Astrocyte (in vitro differentiated cells and primary cell): ENCODE results near the gene SSBP2. TPM values are rescaled to one million over a fixed set of nuclear protein-coding genes. Genes with fewer than 3 reads are reported as not detected.

Experiments used
- DNase-seq: peaks from one replicate; pipeline ENCODE4 v3.0.0-alpha.2; 2010; ENCODE audit warnings: low read depth
- FAIRE-seq: peaks from 2 replicates; lab custom pipeline; 2011; peaks lifted over from hg19 to GRCh38; lab: Jason Lieb, UNC
- H2AFZ ChIP-seq: 2 replicates; pipeline ENCODE4 v1.6.0; 2012; ENCODE audit warnings: low read depth, low read length, inconsistent platforms
- H3K27ac ChIP-seq: 2 replicates; pipeline ENCODE4 v1.5.1; 2011; ENCODE audit warnings: low read depth, low read length, inconsistent platforms
- H3K27me3 ChIP-seq: 2 replicates; pipeline ENCODE4 v1.6.0; 2011; ENCODE audit warnings: low read length, inconsistent platforms; ENCODE audit not compliant: insufficient read depth
- H3K36me3 ChIP-seq: 2 replicates; pipeline ENCODE4 v1.5.1; 2011; ENCODE audit warnings: low read length, inconsistent platforms; ENCODE audit not compliant: insufficient read depth
- H3K4me1 ChIP-seq: 2 replicates; pipeline ENCODE4 v1.5.1; 2011; ENCODE audit warnings: low read length, inconsistent platforms; ENCODE audit not compliant: insufficient read depth
- H3K4me2 ChIP-seq: 2 replicates; pipeline ENCODE4 v1.6.0; 2012; ENCODE audit warnings: low read length, inconsistent platforms
- H3K4me3 ChIP-seq: 2 replicates; pipeline ENCODE4 v1.5.1; 2011; ENCODE audit warnings: low read depth, mild to moderate bottlenecking, low read length, inconsistent platforms; ENCODE audit not compliant: insufficient read depth
- H3K79me2 ChIP-seq: 2 replicates; pipeline ENCODE4 v1.6.0; 2012; ENCODE audit warnings: mild to moderate bottlenecking, low read length, inconsistent platforms; ENCODE audit not compliant: insufficient read depth
- H3K9ac ChIP-seq: 2 replicates; pipeline ENCODE4 v1.6.0; 2012; ENCODE audit warnings: mild to moderate bottlenecking, low read length, inconsistent platforms
- H3K9me3 ChIP-seq: 2 replicates; pipeline ENCODE4 v1.5.1; 2012; ENCODE audit warnings: low read depth, mild to moderate bottlenecking, low read length, inconsistent platforms; ENCODE audit not compliant: insufficient read depth
- H4K20me1 ChIP-seq: 2 replicates; pipeline ENCODE4 v1.6.0; 2012; ENCODE audit warnings: low read length, inconsistent platforms; ENCODE audit not compliant: insufficient read depth
- H3K27ac Mint-ChIP-seq: one replicate; pipeline ENCODE4 v1.8.0; 2021; ENCODE audit warnings: mild to moderate bottlenecking, mixed read lengths; ENCODE audit not compliant: unreplicated experiment
- H3K27me3 Mint-ChIP-seq: one replicate; pipeline ENCODE4 v1.8.0; 2021; ENCODE audit warnings: low read depth, mixed read lengths; ENCODE audit not compliant: unreplicated experiment
- H3K36me3 Mint-ChIP-seq: one replicate; pipeline ENCODE4 v1.8.0; 2021; ENCODE audit warnings: low read depth, mixed read lengths; ENCODE audit not compliant: unreplicated experiment
- H3K4me1 Mint-ChIP-seq: one replicate; pipeline ENCODE4 v1.8.0; 2021; ENCODE audit warnings: low read depth, mixed read lengths; ENCODE audit not compliant: unreplicated experiment
- H3K4me3 Mint-ChIP-seq: one replicate; pipeline ENCODE4 v1.8.0; 2021; ENCODE audit warnings: mild to moderate bottlenecking, moderate library complexity, mixed read lengths; ENCODE audit not compliant: unreplicated experiment
- H3K9me3 Mint-ChIP-seq: one replicate; pipeline ENCODE4 v1.8.0; 2021; ENCODE audit warnings: mild to moderate bottlenecking, mixed read lengths; ENCODE audit not compliant: unreplicated experiment
- CTCF ChIP-seq: IDR thresholded peaks from 2 replicates; pipeline ENCODE4 v1.5.1; 2011; ENCODE audit warnings: low read depth, mild to moderate bottlenecking, inconsistent platforms, low read length, moderate library complexity; ENCODE audit not compliant: insufficient read depth
- EZH2 ChIP-seq: IDR thresholded peaks from 2 replicates; pipeline ENCODE4 v1.6.1; 2012; ENCODE audit warnings: mild to moderate bottlenecking, low read length, inconsistent platforms; ENCODE audit not compliant: insufficient read depth
- total RNA-seq: library from RNA; stranded (reverse); gene quantifications from 2 replicates; pipeline ENCODE4 v1.2.1, GENCODE V29; 2021

The SSBP2 gene
- total RNA-seq, 1 donor from 2014 or later: 59.8 TPM

- H3K4me1 Mint-ChIP-seq: peaks cover 24% of the 10 kb centered on the region
Measured at GRCh38 chr5:81417052-81417451, 333.8 kb downstream of the SSBP2 start.

GRCh38 chr5:81409896-81410295 is 341.0 kb downstream of the SSBP2 start:
- FAIRE-seq: no peak
- no peaks in the 10 kb centered on the region for H3K27me3 Mint-ChIP-seq

More at GRCh38 chr5:81417052-81417451, 333.8 kb downstream of the SSBP2 start:
- no peaks in the 10 kb centered on the region for H3K79me2 ChIP-seq
- no peak overlapping the region for H3K4me3 ChIP-seq
- H4K20me1 ChIP-seq: no peaks in the 10 kb centered on the region
- no peak overlapping the region for H3K4me3 Mint-ChIP-seq
- H3K9me3 Mint-ChIP-seq: no peaks in the 10 kb centered on the region
- H3K9ac ChIP-seq: no peak overlapping the region
- TF ChIP-seq EZH2: no peak
- no peak for TF ChIP-seq CTCF
- no peaks in the 10 kb centered on the region for H3K27me3 Mint-ChIP-seq
- no peak overlapping the region for H2AFZ ChIP-seq
- DNase-seq (peak; percentile 64), FAIRE-seq (no peak)
- H3K27ac Mint-ChIP-seq: no peak overlapping the region
- H3K27me3 ChIP-seq: no peaks in the 10 kb centered on the region
- H3K9me3 ChIP-seq: no peaks in the 10 kb centered on the region
- H3K36me3 ChIP-seq: no peaks in the 10 kb centered on the region
- H3K4me2 ChIP-seq: no peak overlapping the region
- H3K4me1 ChIP-seq: peaks cover 17% of the 10 kb centered on the region
- H3K36me3 Mint-ChIP-seq: peaks cover 2% of the 10 kb centered on the region
- no peak overlapping the region for H3K27ac ChIP-seq

More at GRCh38 chr5:81409896-81410295, 341.0 kb downstream of the SSBP2 start:
- no peak overlapping the region for H3K4me3 Mint-ChIP-seq
- Histone ChIP-seq H3K4me2 (no peak overlapping the region), H3K9ac (no peak overlapping the region), H3K27ac (no peak overlapping the region), H3K9me3 (no peaks in the 10 kb centered on the region), H2AFZ (no peak overlapping the region), H3K79me2 (no peaks in the 10 kb centered on the region), H3K4me3 (no peak overlapping the region), H4K20me1 (no peaks in the 10 kb centered on the region), H3K4me1 (no peaks in the 10 kb centered on the region), H3K27me3 (no peaks in the 10 kb centered on the region), H3K36me3 (no peaks in the 10 kb centered on the region)
- DNase-seq: no peak
- peak overlapping the region; percentile 7 for H3K27ac Mint-ChIP-seq
- no peaks in the 10 kb centered on the region for H3K9me3 Mint-ChIP-seq
- peaks cover 2% of the 10 kb centered on the region for H3K4me1 Mint-ChIP-seq
- no peak for TF ChIP-seq CTCF
- H3K36me3 Mint-ChIP-seq: no peaks in the 10 kb centered on the region
